T-cell (primary cell): ENCODE data around the gene DNAJC17. TPM values are rescaled to one million over a fixed set of nuclear protein-coding genes. Genes with fewer than 3 reads are reported as not detected.

Source experiments
- ATAC-seq, 4 experiments: fragments of 200-7000 bp in 3 of 4; fragments of 150-1000 bp in 1 of 4; cut with Tn5 transposase; replicated peaks in 1 of 4; 1 replicate in 3 of 4; 2 replicates in 1 of 4; pipeline ENCODE4 v1.10.0; 2021; ENCODE audit warnings: moderate library complexity in 3 of 4, mild to moderate bottlenecking in 2 of 4, moderate number of reproducible peaks in 1 of 4
- CTCF ChIA-PET, 2 donors: fragments of 300-600 bp; sonication (Branson Sonifier 250); formaldehyde crosslinking; loops; one replicate each; lab custom pipeline; 2022; ENCODE audit warnings: antibody characterized with exemption in 2 of 2; lab: Charles Lee
- POLR2A ChIA-PET, 2 donors: fragments of 300-600 bp; sonication (Branson Sonifier 250); formaldehyde crosslinking; loops; one replicate each; lab custom pipeline; 2022; ENCODE audit warnings: antibody characterized with exemption in 2 of 2; lab: Charles Lee
- DNase-seq, 35 experiments: peaks; one replicate each; pipeline versions ENCODE4 v3.0.0 to v3.0.0-alpha.2; 2013 to 2023
- H3K27ac ChIP-seq: one replicate; pipeline ENCODE4 v1.5.1; 2013; ENCODE audit warnings: low read length
- H3K27me3 ChIP-seq, 2 experiments: replicated peaks in 1 of 2; 1 replicate in 1 of 2; 2 replicates in 1 of 2; pipeline versions ENCODE4 v1.6.1 to v1.7.0; 2013; ENCODE audit warnings: low read length in 1 of 2, mixed read lengths in 1 of 2; ENCODE audit not compliant: control insufficient read depth in 2 of 2, insufficient read depth in 2 of 2; ENCODE audit errors: extremely low read depth in 1 of 2
- H3K36me3 ChIP-seq, 2 donors: 1 replicate in 1 of 2; 2 replicates in 1 of 2; pipeline versions ENCODE4 v1.6.1 to v1.7.0; 2013; ENCODE audit warnings: low read length in 1 of 2; ENCODE audit not compliant: control insufficient read depth in 2 of 2, insufficient read depth in 1 of 2; ENCODE audit errors: extremely low read depth in 1 of 2
- H3K4me1 ChIP-seq, 2 experiments: 1 replicate in 1 of 2; 2 replicates in 1 of 2; pipeline versions ENCODE4 v1.6.1 to v1.7.0; 2013; ENCODE audit warnings: low read length in 2 of 2, mixed read lengths in 1 of 2; ENCODE audit not compliant: insufficient read depth in 2 of 2, control insufficient read depth in 1 of 2; ENCODE audit errors: extremely low read depth in 1 of 2
- H3K4me3 ChIP-seq, 2 donors: 1 replicate in 1 of 2; 2 replicates in 1 of 2; pipeline versions ENCODE4 v1.5.1 to v1.7.0; 2013; ENCODE audit warnings: mild to moderate bottlenecking in 2 of 2, low read length in 1 of 2, moderate library complexity in 1 of 2; ENCODE audit not compliant: control insufficient read depth in 1 of 2; ENCODE audit errors: extremely low read depth in 1 of 2
- H3K9me3 ChIP-seq: 2 replicates; pipeline ENCODE4 v1.7.0; 2013
- H3K27ac Mint-ChIP-seq, 2 donors: one replicate each; pipeline ENCODE4 v1.8.0; 2020 to 2021; ENCODE audit warnings: mild to moderate bottlenecking in 2 of 2, mixed read lengths in 2 of 2
- H3K27me3 Mint-ChIP-seq, 2 donors: one replicate each; pipeline ENCODE4 v1.8.0; 2021 to 2022; ENCODE audit warnings: mixed read lengths in 2 of 2
- H3K36me3 Mint-ChIP-seq: one replicate; pipeline ENCODE4 v1.8.0; 2021; ENCODE audit warnings: mixed read lengths
- H3K4me1 Mint-ChIP-seq, 3 donors: one replicate each; pipeline ENCODE4 v1.8.0; 2020 to 2022; ENCODE audit warnings: mixed read lengths in 3 of 3, mild to moderate bottlenecking in 1 of 3
- H3K4me3 Mint-ChIP-seq, 3 donors: one replicate each; pipeline ENCODE4 v1.8.0; 2020 to 2022; ENCODE audit warnings: mild to moderate bottlenecking in 3 of 3, mixed read lengths in 3 of 3, moderate library complexity in 3 of 3
- H3K9me3 Mint-ChIP-seq, 3 donors: one replicate each; pipeline ENCODE4 v1.8.0; 2020 to 2022; ENCODE audit warnings: mixed read lengths in 3 of 3
- WGBS: methylation state at CpG from one replicate; pipeline ENCODE4 v1.1.5; 2013; ENCODE audit warnings: missing lambda C conversion rate; ENCODE audit not compliant: insufficient coverage; 5-methylcytosine and 5-hydroxymethylcytosine counted together
- total RNA-seq, 35 experiments: library from RNA in 6 of 35; stranded (reverse) in 6 of 35; fragments of 120-200 nt in 1 of 35; gene quantifications; one replicate each; pipeline versions ENCODE4 v1.2.1 to v1.2.4 and lab custom pipeline; 2013 to 2026

DNAJC17 gene
- total RNA-seq, 5 donors from 2014 or later (not counting 1 experiment from before 2014, with no cell fraction given): 33.1 to 47.5 (median 45.1) TPM

DNA sequence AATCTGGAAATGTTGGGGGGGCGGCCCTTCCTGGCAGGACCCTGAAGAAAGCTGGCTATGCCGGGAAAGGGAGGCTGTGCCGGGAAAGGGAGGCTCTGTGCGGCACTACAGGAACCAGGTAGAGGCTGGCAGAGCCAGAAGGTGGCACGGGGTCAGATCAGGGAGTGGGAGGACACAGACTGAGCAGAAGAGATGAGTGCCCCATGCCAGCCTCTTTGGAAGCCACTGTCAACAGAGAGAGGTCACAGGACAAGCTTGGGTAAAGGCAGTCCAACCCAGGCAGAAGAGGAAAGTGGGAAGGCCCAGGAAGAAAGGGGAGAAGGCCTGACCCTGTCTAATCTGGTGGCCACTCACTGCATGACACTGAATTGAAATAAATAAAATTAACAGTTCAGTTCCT lies 36.0 kb downstream of the DNAJC17 start:
- Histone ChIP-seq H3K4me3 (no peak overlapping the region), H3K4me1 (peaks cover 11 to 28% of the 10 kb centered on the region in 2 experiments), H3K27me3 (no peaks in the 10 kb centered on the region), H3K9me3 (no peaks in the 10 kb centered on the region), H3K36me3 (peaks cover 4 to 49% of the 10 kb centered on the region in 2 donors), H3K27ac (no peak overlapping the region)
- ChIA-PET POLR2A (interaction anchor here (0.5 to 0.8 kb wide), 2 partner anchors 26 to 156 kb away, joined by 3 to 8 read pairs; no protein-coding TSS in a partner anchor), CTCF (no interaction called here)
- no peak for ATAC-seq
- Mint-ChIP-seq H3K4me1 (peaks cover 20 to 24% (median 23%) of the 10 kb centered on the region in 3 donors), H3K4me3 (no peak overlapping the region), H3K27ac (no peak overlapping the region), H3K9me3 (no peaks in the 10 kb centered on the region), H3K36me3 (peaks cover 14% of the 10 kb centered on the region), H3K27me3 (no peaks in the 10 kb centered on the region)
- no peak for DNase-seq
- 98% methylated on average over 5 of the region's 5 CpGs for WGBS

DNA sequence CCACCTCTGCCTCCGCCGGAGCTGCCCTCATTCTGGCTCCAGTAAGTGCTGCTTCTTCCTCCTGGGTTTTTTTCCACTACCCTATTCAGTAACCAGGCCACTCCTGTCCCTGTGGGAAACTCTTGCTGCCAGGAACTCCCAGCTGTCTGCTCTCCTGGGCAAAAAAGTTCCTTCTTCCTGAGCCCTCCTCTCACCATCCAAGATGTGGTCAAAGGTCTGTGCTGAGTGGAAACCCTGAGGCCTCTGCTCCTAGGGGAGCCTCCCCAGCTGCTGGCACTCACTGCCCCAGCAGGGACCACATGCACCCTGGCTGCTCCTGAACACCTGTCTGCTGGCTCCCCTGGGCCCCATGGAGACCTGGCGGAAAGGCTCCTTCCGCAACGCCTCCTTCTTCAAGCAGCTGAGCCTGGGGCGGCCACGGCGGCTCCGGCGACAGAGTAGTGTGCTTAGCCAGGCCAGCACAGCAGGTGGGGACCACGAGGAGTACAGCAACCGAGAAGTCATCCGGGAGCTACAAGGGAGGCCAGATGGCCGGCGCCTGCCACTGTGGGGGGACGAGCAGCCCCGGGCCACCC lies 37.0 kb downstream of the DNAJC17 start:
- peaks cover 14% of the 10 kb centered on the region for H3K36me3 Mint-ChIP-seq
- DNase-seq (peak in 1 of 35 experiments; percentile 4), ATAC-seq (no peak)
- peak overlapping the region in 1 of 3 donors; percentile 58 for H3K4me3 Mint-ChIP-seq
- H3K27me3 Mint-ChIP-seq: no peaks in the 10 kb centered on the region
- Histone ChIP-seq H3K27me3 (no peaks in the 10 kb centered on the region), H3K4me3 (no peak overlapping the region), H3K4me1 (peaks cover 11 to 33% of the 10 kb centered on the region in 2 experiments), H3K27ac (peak overlapping the region; percentile 57), H3K9me3 (no peaks in the 10 kb centered on the region), H3K36me3 (peaks cover 0 to 39% of the 10 kb centered on the region in 2 donors)
- peak overlapping the region; percentile 87 to 94 for H3K27ac Mint-ChIP-seq
- POLR2A ChIA-PET: interaction anchor here in 1 of 2 donors (0.8 kb wide), 1 partner anchor 155 kb away, joined by 3 read pairs; no protein-coding TSS in a partner anchor
- CTCF ChIA-PET: interaction anchor here (0.5 to 1.8 kb wide), 3 partner anchors 12 to 176 kb away, joined by 3 to 6 read pairs (median 4); no protein-coding TSS in a partner anchor
- no peaks in the 10 kb centered on the region for H3K9me3 Mint-ChIP-seq
- peaks cover 27 to 33% (median 31%) of the 10 kb centered on the region in 3 donors for H3K4me1 Mint-ChIP-seq
- 81% methylated on average over 15 of the region's 17 CpGs for WGBS

DNA sequence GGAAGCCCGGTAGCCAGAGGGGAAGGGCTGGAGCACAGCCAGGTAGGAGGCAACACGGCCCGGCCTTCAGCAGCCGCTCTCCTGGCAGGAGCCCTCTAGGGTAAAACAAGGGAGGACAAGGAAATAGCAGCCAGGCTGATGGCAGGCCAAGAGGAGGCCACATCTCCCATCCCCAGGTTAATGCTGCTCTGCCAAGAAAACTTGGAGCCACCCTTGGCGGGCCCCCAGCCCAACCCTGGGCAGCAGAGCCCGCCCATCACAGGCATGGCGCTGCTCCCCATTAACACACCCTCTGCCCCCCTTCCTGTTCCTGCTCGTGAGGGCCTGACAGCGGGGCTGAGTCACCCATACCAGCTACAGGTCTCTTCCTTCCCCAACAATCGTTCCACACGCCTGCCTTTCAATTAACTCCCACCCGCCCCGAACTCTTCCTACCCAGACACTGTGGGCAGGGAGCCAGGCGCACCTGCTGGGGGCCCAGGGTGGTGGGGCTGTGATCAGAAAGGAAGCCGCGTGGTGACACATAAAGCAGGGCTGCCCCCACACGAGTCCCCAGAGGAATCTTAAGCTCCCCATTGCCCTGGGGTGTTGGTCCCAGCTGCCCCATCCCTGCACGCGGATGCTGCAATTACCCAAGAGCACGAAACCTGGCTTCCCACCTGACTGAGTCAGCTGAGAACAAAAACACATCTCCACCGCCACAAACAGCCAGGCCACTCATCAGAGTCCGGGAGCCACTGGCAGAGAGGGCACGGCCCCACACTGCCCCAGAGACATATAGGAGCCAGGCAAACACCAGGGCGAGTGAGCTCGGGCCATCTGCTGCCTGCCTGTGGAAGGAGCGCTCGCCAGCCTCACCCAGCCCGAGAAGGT lies 37.8 kb downstream of the DNAJC17 start, which contains the start of gene C15orf62:
Gene C15orf62 (plus strand): TSS at position 707 of the 873 bp plus-strand sequence. CDS start 516 bp downstream, outside the sequence.
- peaks cover 16 to 40% of the 10 kb centered on the region in 2 experiments for H3K4me1 ChIP-seq
- POLR2A ChIA-PET: no interaction called here
- H3K36me3 Mint-ChIP-seq: peaks cover 9% of the 10 kb centered on the region

DNA sequence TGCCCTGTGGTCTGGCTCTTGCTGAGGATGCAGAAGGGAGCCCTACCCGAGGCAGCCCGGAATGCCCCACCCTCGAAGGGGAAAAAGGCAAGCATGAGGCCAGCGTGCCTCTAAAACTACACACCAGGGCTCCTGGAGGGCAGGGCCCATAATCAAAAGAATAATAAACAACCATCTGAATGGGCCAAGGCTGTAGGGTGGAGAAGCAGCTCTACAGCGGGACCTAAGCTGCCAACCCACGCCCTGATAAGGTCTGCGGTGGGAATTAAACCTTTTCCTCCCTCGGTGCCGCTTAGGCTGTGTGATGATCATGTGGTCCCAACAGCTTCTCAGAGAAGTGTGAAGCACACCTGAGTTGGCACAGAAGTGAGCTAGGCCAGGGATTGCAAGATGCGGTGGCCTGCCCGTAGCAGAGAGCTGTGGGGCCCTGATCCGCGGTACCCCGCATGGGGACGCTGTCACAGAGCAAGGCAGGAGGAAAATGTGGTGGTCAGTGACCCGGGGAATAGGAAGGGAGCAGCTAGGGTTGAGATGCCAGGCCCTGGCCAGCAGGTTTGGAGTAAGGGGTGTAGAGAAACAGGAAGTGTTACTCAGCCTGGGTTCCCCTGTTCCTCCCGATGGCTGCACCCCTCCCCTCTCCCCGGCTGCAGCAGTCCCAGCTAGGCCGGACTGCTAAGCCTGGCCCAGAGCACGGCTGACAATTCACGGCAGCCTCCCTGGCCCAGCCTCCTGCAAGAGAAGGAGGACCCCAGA lies 38.6 kb downstream of the DNAJC17 start:
- ChIA-PET POLR2A (no interaction called here), CTCF (interaction anchor here (0.6 to 1.8 kb wide), 5 partner anchors 9 to 58 kb away, joined by 3 to 6 read pairs (median 4); no protein-coding TSS in a partner anchor)
- H3K9me3 Mint-ChIP-seq: no peaks in the 10 kb centered on the region
- Histone ChIP-seq H3K4me3 (peak overlapping the region in 1 of 2 donors; percentile 11), H3K27ac (peak overlapping the region; percentile 57), H3K4me1 (peaks cover 16 to 46% of the 10 kb centered on the region in 2 experiments), H3K36me3 (peaks cover 0 to 25% of the 10 kb centered on the region in 2 donors), H3K9me3 (no peaks in the 10 kb centered on the region), H3K27me3 (no peaks in the 10 kb centered on the region)
- DNase-seq (peak in 3 of 35 experiments; percentile 7 to 16 (median 10)), ATAC-seq (peak in 2 of 4 experiments; percentile 1 to 5)
- 85% methylated on average over 16 of the region's 21 CpGs for WGBS
- no peaks in the 10 kb centered on the region for H3K27me3 Mint-ChIP-seq
- H3K4me3 Mint-ChIP-seq: peak overlapping the region in 2 of 3 donors; percentile 49 to 58
- H3K27ac Mint-ChIP-seq: peak overlapping the region; percentile 87 to 94
- H3K4me1 Mint-ChIP-seq: peaks cover 37 to 43% (median 41%) of the 10 kb centered on the region in 3 donors
- H3K36me3 Mint-ChIP-seq: peaks cover 6% of the 10 kb centered on the region

More for the DNA sequence above, 37.8 kb downstream of the DNAJC17 start, which contains the start of gene C15orf62:
- CTCF ChIA-PET: interaction anchor here (0.6 to 1.8 kb wide), 6 partner anchors 8 to 92 kb away, joined by 3 to 6 read pairs (median 4); no protein-coding TSS in a partner anchor
- no peaks in the 10 kb centered on the region for H3K9me3 Mint-ChIP-seq
- Histone ChIP-seq H3K27ac (peak within 1 kb of the TSS; percentile 57), H3K36me3 (peaks cover 0 to 32% of the 10 kb centered on the region in 2 donors), H3K4me3 (peak within 1 kb of the TSS in 1 of 2 donors; percentile 11), H3K27me3 (no peaks in the 10 kb centered on the region), H3K9me3 (no peaks in the 10 kb centered on the region)
- no peaks in the 10 kb centered on the region for H3K27me3 Mint-ChIP-seq
- ATAC-seq (peak; percentile 50 to 77 (median 74)), DNase-seq (peak in 27 of 35 experiments; percentile 16 to 70 (median 45))
- peaks cover 34 to 40% (median 38%) of the 10 kb centered on the region in 3 donors for H3K4me1 Mint-ChIP-seq
- H3K27ac Mint-ChIP-seq: peak within 1 kb of the TSS; percentile 87 to 94
- 49% methylated on average over 17 of the region's 28 CpGs for WGBS
- peak within 1 kb of the TSS; percentile 0 to 58 (median 49) for H3K4me3 Mint-ChIP-seq

DNA sequence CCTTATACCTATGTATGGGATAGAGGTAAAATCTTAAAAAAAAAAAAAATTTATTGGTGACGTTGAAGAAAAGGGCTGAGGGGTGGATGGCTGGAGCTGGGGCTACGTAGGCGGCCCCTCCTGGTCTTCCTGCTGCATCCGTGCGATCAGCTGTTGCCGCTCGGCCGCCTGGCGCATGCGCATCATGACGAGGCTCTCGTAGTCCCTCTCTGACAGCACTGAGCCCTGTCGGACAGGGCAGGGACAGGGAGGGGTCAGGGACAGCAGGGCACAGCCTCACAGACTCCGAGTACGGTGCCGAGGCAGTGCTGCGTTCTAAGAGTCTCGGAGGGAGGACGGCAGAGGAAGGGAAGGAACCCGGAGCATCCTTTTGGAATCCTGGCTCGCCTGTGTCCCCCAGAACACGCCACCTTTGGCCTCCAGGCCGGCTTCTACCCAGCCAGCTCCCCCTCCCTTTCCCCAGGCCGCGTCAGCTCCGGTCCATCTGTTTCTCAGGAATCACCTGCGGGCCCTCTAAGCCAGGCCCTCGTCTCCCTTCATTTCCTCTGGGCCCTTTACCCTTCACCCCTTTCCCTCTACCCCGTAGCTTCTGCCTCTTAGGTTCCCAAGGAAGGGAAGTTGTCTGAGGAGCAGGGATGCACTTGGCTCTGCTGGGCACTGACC lies 39.3 kb downstream of the DNAJC17 start:
- peak overlapping the region; percentile 87 to 94 for H3K27ac Mint-ChIP-seq
- POLR2A ChIA-PET: no interaction called here

More for the DNA sequence above, 39.3 kb downstream of the DNAJC17 start:
- peaks cover 6% of the 10 kb centered on the region for H3K36me3 Mint-ChIP-seq
- H3K36me3 ChIP-seq: peaks cover 0 to 22% of the 10 kb centered on the region in 2 donors
- H3K4me3 Mint-ChIP-seq: no peak overlapping the region
- H3K4me1 ChIP-seq: peaks cover 17 to 54% of the 10 kb centered on the region in 2 experiments
- CTCF ChIA-PET: interaction anchor here in 1 of 2 donors (1.3 to 1.8 kb wide), 2 partner anchors 9 to 15 kb away, joined by 3 to 4 read pairs; no protein-coding TSS in a partner anchor
- H3K4me3 ChIP-seq: no peak overlapping the region
- DNase-seq (no peak), ATAC-seq (no peak)
- H3K9me3 ChIP-seq: no peaks in the 10 kb centered on the region
- 97% methylated on average over 19 of the region's 29 CpGs for WGBS
- peaks cover 44 to 49% (median 49%) of the 10 kb centered on the region in 3 donors for H3K4me1 Mint-ChIP-seq
- no peaks in the 10 kb centered on the region for H3K9me3 Mint-ChIP-seq
- H3K27me3 ChIP-seq: no peaks in the 10 kb centered on the region
- H3K27ac ChIP-seq: peak overlapping the region; percentile 5
- H3K27me3 Mint-ChIP-seq: no peaks in the 10 kb centered on the region
